ENCODE measurements around the gene CDC20B.

CDC20B gene

GRCh38 chr5:55172051-55172899 lies 702 bp downstream of the CDC20B start:
- H3K4me3 ChIP-seq (ENCODE audit: low read length), result peak overlapping the region; percentile 77
- no peaks in the 10 kb centered on the region for H3F3A ChIP-seq (ENCODE audit: control insufficient read depth, insufficient read depth)
- no peaks in the 10 kb centered on the region for H3K9me3 ChIP-seq (ENCODE audit: control insufficient read depth, insufficient read depth, low read length)
- no peaks in the 10 kb centered on the region for H3K36me3 ChIP-seq (ENCODE audit: control insufficient read depth, low read length)
- H3K4me1 ChIP-seq (ENCODE audit: control insufficient read depth, low read length), result peaks cover 31% of the 10 kb centered on the region
- no peaks in the 10 kb centered on the region for H3K79me2 ChIP-seq (ENCODE audit: control insufficient read depth, low read length)
- peak overlapping the region; percentile 97 for H3K4me2 ChIP-seq (ENCODE audit: low read length)
- TF ChIP-seq EZH2phosphoT487 (IDR thresholded peaks at IDR 0.05; ENCODE audit: borderline replicate concordance, low read length), result no peak
- TF ChIP-seq, protein P1, sequence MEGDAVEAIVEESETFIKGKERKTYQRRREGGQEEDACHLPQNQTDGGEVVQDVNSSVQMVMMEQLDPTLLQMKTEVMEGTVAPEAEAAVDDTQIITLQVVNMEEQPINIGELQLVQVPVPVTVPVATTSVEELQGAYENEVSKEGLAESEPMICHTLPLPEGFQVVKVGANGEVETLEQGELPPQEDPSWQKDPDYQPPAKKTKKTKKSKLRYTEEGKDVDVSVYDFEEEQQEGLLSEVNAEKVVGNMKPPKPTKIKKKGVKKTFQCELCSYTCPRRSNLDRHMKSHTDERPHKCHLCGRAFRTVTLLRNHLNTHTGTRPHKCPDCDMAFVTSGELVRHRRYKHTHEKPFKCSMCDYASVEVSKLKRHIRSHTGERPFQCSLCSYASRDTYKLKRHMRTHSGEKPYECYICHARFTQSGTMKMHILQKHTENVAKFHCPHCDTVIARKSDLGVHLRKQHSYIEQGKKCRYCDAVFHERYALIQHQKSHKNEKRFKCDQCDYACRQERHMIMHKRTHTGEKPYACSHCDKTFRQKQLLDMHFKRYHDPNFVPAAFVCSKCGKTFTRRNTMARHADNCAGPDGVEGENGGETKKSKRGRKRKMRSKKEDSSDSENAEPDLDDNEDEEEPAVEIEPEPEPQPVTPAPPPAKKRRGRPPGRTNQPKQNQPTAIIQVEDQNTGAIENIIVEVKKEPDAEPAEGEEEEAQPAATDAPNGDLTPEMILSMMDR (IDR thresholded peaks at IDR 0.05; ENCODE audit: low read depth, low read length, poor library complexity, severe bottlenecking), result peak; percentile 89
- no peak overlapping the region for H3K27ac ChIP-seq (ENCODE audit: low read depth, low read length)
- no peaks in the 10 kb centered on the region for H3K9me2 ChIP-seq (replicated peaks; ENCODE audit: control insufficient read depth, low read length)
- H4K20me1 ChIP-seq (ENCODE audit: control insufficient read depth, insufficient read depth, low read depth, low read length), result no peaks in the 10 kb centered on the region
- H3K27me3 ChIP-seq (ENCODE audit: control insufficient read depth, low read length), result peaks cover 62% of the 10 kb centered on the region

DNA sequence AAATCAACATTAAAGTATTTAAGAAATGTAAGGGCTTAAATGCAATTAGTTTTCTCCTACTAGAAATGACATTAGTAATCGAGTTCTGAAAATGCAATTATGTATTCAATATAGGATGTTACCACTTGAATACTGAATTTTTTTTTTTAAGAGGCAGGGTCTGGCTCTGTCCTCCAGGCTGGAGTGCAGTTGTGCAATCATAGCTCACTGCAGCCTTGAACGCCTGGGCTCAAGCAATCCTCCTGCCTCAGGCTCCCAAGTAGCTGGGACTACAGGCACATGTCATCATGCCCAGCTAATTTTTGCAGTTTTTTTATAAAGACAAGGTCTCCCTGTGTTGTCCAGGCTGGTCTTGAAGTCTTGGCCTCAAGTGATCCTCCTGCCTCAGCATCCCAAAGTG lies 1.5 kb downstream of the CDC20B start:
- no peak overlapping the region for H3K4me3 ChIP-seq (ENCODE audit: low read length)
- H3K27me3 ChIP-seq (ENCODE audit: control insufficient read depth, low read length), result peaks cover 55% of the 10 kb centered on the region
- no peak for TF ChIP-seq EZH2phosphoT487 (IDR thresholded peaks at IDR 0.05; ENCODE audit: borderline replicate concordance, low read length)
- TF ChIP-seq, protein P1 (IDR thresholded peaks at IDR 0.05; ENCODE audit: low read depth, low read length, poor library complexity, severe bottlenecking), result no peak
- H3K4me2 ChIP-seq (ENCODE audit: low read length), result no peak overlapping the region
- no peaks in the 10 kb centered on the region for H3K36me3 ChIP-seq (ENCODE audit: control insufficient read depth, low read length)
- H3K27ac ChIP-seq (ENCODE audit: low read depth, low read length), result no peak overlapping the region
- H3K4me1 ChIP-seq (ENCODE audit: control insufficient read depth, low read length), result peaks cover 23% of the 10 kb centered on the region
- no peaks in the 10 kb centered on the region for H3K9me2 ChIP-seq (replicated peaks; ENCODE audit: control insufficient read depth, low read length)
- H3K79me2 ChIP-seq (ENCODE audit: control insufficient read depth, low read length), result no peaks in the 10 kb centered on the region
- H4K20me1 ChIP-seq (ENCODE audit: control insufficient read depth, insufficient read depth, low read depth, low read length), result no peaks in the 10 kb centered on the region
- H3F3A ChIP-seq (ENCODE audit: control insufficient read depth, insufficient read depth), result no peaks in the 10 kb centered on the region
- no peaks in the 10 kb centered on the region for H3K9me3 ChIP-seq (ENCODE audit: control insufficient read depth, insufficient read depth, low read length)

DNA sequence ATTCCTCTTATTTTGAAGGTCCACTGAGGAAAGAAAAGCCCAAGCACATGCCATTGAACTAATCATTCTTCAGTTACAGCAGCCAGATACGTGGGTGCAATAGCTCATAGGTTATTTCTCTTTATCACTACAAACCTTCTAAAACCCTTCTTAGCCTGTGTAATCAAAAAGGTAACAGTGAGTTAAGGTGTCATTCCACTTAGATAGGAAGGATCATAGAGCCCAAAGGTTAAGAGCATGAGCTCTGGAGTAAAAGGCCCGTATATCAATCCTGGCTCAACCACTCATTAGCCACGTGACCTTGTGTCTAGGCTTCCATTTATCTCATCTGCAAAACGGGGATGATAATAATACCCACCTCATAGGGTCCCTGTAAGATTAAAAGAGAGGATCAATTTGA lies 10.3 kb downstream of the CDC20B start:
- H3K4me2 ChIP-seq (ENCODE audit: low read length), result no peak overlapping the region

More for the DNA sequence above, 10.3 kb downstream of the CDC20B start:
- no peaks in the 10 kb centered on the region for H3K4me1 ChIP-seq (ENCODE audit: control insufficient read depth, low read length)
- H3K9me3 ChIP-seq (ENCODE audit: control insufficient read depth, insufficient read depth, low read length), result no peaks in the 10 kb centered on the region
- H3F3A ChIP-seq (ENCODE audit: control insufficient read depth, insufficient read depth), result no peaks in the 10 kb centered on the region
- H3K9me2 ChIP-seq (replicated peaks; ENCODE audit: control insufficient read depth, low read length), result no peaks in the 10 kb centered on the region
- H3K4me3 ChIP-seq (ENCODE audit: low read length), result no peak overlapping the region
- no peaks in the 10 kb centered on the region for H3K36me3 ChIP-seq (ENCODE audit: control insufficient read depth, low read length)
- TF ChIP-seq, protein P1 (IDR thresholded peaks at IDR 0.05; ENCODE audit: low read depth, low read length, poor library complexity, severe bottlenecking), result no peak
- no peak for TF ChIP-seq EZH2phosphoT487 (IDR thresholded peaks at IDR 0.05; ENCODE audit: borderline replicate concordance, low read length)
- H3K27ac ChIP-seq (ENCODE audit: low read depth, low read length), result no peak overlapping the region
- H3K27me3 ChIP-seq (ENCODE audit: control insufficient read depth, low read length), result peaks cover 39% of the 10 kb centered on the region
- H3K79me2 ChIP-seq (ENCODE audit: control insufficient read depth, low read length), result no peaks in the 10 kb centered on the region
- H4K20me1 ChIP-seq (ENCODE audit: control insufficient read depth, insufficient read depth, low read depth, low read length), result no peaks in the 10 kb centered on the region

Measured in DOHH2 (cell line).